Measurements from ENCODE around the gene CLEC11A.

Gene CLEC11A

DNA sequence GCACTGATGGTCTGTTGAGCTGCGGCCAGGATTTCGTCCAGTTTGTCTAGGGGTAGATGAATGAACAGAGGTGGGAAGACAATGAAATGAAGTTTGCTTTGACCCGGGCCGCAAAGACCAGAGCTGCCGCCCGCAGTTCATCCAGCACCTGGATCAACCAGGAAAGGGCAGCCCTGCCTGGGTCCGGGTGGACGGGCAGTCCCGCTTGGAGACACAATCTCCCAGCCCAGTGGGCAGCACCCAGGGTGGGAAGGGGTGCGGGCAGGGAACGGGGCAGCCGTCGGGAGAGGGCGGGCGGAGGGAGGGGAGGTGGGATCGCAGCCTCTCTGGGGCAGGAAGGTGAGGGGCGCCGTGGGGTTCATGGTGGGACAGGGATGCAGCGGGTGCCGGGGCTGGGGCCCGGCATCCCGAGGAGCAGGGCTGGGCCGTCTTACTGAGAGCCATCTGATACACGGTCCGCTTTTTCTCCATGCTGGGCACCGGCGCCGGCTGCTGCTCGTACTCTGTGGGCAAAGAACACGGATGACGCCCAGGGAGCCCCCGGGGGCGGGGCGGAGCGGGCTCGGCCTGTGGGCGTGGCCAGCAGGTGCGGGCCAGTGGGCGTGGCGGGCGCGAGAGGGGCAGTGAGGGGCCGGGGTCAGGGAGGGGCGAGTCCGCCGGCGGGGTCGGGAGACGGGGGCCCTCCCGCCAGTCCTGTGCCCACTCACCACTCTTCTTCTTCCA is 36.7 kb upstream of the CLEC11A start:
- no peak overlapping the region for H3K4me3 ChIP-seq (ENCODE audit: low read depth, low read length)
- in situ Hi-C loops (cut with HindIII; ENCODE audit: low sequenced_read_pairs), result no loop called here
- TF ChIP-seq, protein P1, sequence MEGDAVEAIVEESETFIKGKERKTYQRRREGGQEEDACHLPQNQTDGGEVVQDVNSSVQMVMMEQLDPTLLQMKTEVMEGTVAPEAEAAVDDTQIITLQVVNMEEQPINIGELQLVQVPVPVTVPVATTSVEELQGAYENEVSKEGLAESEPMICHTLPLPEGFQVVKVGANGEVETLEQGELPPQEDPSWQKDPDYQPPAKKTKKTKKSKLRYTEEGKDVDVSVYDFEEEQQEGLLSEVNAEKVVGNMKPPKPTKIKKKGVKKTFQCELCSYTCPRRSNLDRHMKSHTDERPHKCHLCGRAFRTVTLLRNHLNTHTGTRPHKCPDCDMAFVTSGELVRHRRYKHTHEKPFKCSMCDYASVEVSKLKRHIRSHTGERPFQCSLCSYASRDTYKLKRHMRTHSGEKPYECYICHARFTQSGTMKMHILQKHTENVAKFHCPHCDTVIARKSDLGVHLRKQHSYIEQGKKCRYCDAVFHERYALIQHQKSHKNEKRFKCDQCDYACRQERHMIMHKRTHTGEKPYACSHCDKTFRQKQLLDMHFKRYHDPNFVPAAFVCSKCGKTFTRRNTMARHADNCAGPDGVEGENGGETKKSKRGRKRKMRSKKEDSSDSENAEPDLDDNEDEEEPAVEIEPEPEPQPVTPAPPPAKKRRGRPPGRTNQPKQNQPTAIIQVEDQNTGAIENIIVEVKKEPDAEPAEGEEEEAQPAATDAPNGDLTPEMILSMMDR (IDR thresholded peaks at IDR 0.05; ENCODE audit: low read depth, low read length), result no peak
- DNase-seq (ENCODE audit: low read depth, low spot score), result no peak

GRCh38 chr19:50688766-50689165 is 34.4 kb upstream of the CLEC11A start:
- DNase-seq (ENCODE audit: low read depth, low spot score), result no peak
- TF ChIP-seq, protein P1 (IDR thresholded peaks at IDR 0.05; ENCODE audit: low read depth, low read length), result no peak
- H3K4me3 ChIP-seq (ENCODE audit: low read depth, low read length), result no peak overlapping the region
- in situ Hi-C loops (cut with HindIII; ENCODE audit: low sequenced_read_pairs), result no loop called here

- TF ChIP-seq, protein P1 (IDR thresholded peaks at IDR 0.05; ENCODE audit: low read depth, low read length), result no peak
- in situ Hi-C loops (cut with HindIII; ENCODE audit: low sequenced_read_pairs), result no loop called here
- H3K4me3 ChIP-seq (ENCODE audit: low read depth, low read length), result no peak overlapping the region
- DNase-seq (ENCODE audit: low read depth, low spot score), result no peak
Measured at GRCh38 chr19:50690439-50690838, 32.7 kb upstream of the CLEC11A start.

DNA sequence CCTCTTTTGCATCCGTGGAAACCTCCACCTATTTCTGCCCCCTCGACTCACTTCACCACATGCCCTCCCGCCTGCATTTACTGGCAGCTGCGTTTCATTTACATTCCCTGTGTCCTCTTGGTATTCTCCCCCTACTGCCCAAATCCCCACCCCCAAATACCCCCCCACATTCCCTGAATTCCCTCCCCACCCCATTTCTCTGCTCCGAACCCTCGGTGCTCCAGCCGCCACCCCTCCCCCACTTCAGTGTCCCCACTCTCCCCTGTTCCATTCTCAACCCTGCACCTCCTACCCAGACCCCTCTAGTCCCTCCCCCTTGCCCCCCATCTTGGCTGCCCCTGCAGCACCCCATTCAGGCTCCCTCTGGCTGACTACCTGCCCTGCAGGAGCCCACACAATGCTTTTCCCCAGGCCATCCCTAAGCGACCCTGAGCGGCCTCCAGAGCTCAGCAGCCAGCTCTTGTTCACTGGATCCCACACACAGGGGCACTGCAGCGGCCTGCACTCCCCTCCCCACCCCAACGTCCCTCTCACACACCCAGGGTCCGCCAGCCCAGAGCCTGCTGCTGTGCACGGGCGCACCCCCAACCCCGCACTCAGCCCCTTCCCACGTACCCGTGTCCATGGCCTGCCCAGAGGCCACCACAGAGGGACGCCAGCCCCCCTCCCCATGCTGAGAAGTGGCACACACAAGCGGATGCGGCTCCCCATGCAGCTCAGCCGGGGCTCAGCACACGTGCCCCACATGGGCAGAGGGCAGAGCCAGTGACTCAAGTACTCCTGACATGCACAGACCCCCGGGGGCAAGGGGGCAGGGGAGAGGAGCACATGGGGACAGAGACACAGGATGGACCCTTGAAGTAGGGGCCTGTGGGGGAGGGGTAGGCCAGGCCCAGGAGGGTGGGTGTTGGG is 29.8 kb upstream of the CLEC11A start:
- in situ Hi-C loops (cut with HindIII; ENCODE audit: low sequenced_read_pairs), result no loop called here

DNA sequence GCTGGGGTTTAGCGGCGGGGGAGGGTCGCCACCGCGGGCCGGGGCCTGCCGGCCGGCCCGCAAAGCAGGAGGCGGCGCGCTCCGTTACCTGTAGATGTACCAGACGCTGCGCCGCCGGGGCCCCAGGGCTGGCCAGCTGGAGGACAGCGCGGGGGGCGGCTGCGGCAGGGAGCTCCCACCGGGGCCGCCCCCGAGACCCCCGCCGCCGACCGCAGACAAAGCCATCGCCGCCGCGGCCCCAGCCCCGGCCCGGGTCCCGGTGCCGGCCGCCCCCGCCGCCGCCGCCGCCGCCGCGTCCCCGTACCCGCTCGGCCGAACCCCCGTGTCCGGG is 28.4 kb upstream of the CLEC11A start:
- TF ChIP-seq, protein P1 (IDR thresholded peaks at IDR 0.05; ENCODE audit: low read depth, low read length), result no peak
- in situ Hi-C loops (cut with HindIII; ENCODE audit: low sequenced_read_pairs), result no loop called here
- no peak for DNase-seq (ENCODE audit: low read depth, low spot score)
- no peak overlapping the region for H3K4me3 ChIP-seq (ENCODE audit: low read depth, low read length)

More for the DNA sequence above, 29.8 kb upstream of the CLEC11A start:
- no peak for DNase-seq (ENCODE audit: low read depth, low spot score)
- TF ChIP-seq, protein P1 (IDR thresholded peaks at IDR 0.05; ENCODE audit: low read depth, low read length), result no peak
- H3K4me3 ChIP-seq (ENCODE audit: low read depth, low read length), result no peak overlapping the region

DNA sequence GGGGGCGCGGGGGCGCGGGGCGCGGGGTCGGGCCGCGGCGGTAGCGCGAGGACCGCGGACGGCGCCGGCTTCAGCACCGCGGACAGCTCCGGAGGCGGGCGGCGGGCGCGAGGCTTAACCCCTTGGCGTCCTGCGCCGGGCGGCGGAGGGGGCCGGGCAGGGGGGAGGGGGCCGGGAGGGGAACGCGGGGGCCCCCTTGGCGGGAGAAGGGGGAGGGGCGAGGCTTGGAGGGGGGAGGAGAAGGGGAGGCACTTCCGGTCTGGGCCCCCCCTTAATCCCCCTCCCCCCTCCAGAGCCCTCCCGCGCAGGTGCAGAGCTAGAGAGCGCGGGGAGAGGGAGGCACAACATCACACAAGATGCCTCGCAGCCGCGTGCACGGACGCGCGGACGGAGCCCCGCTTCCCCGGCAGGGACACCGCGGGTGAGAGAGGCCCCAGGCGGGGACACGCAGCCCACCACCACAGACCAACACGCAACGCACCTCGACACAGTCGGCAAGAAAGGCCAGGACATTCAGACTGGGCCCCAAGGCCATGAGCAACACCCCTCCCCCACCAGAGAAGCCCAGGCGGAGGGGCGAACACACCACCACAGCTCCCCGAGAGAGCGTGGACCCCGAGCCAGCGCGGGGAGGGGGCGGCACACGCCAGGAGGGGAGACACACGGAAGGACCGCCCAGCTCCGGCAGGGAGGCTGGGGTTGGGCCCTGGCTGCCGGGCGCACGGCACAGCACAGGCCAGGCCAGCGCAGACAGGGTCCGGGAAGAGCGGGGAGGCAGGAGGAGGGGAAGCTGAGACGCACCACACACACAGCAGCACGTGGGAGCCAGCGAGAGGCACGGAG is 27.7 kb upstream of the CLEC11A start:
- TF ChIP-seq, protein P1 (IDR thresholded peaks at IDR 0.05; ENCODE audit: low read depth, low read length), result no peak
- no peak for DNase-seq (ENCODE audit: low read depth, low spot score)
- in situ Hi-C loops (cut with HindIII; ENCODE audit: low sequenced_read_pairs), result no loop called here
- H3K4me3 ChIP-seq (ENCODE audit: low read depth, low read length), result no peak overlapping the region
